G401.6 (cell line): Measurements from ENCODE around the gene RBM17.
"Not testable (repeated sequence)": the region's sequence is repeated elsewhere in the genome, so short reads cannot be mapped to it uniquely, and the experiment has no call there.

Source experiments
- FAIRE-seq: peaks from 2 replicates; lab custom pipeline; 2012; peaks lifted over from hg19 to GRCh38; lab: Jason Lieb, UNC

The RBM17 gene

GRCh38 chr10:6080417-6080973 is 8.3 kb upstream of the RBM17 start:
- no peak for FAIRE-seq

DNA sequence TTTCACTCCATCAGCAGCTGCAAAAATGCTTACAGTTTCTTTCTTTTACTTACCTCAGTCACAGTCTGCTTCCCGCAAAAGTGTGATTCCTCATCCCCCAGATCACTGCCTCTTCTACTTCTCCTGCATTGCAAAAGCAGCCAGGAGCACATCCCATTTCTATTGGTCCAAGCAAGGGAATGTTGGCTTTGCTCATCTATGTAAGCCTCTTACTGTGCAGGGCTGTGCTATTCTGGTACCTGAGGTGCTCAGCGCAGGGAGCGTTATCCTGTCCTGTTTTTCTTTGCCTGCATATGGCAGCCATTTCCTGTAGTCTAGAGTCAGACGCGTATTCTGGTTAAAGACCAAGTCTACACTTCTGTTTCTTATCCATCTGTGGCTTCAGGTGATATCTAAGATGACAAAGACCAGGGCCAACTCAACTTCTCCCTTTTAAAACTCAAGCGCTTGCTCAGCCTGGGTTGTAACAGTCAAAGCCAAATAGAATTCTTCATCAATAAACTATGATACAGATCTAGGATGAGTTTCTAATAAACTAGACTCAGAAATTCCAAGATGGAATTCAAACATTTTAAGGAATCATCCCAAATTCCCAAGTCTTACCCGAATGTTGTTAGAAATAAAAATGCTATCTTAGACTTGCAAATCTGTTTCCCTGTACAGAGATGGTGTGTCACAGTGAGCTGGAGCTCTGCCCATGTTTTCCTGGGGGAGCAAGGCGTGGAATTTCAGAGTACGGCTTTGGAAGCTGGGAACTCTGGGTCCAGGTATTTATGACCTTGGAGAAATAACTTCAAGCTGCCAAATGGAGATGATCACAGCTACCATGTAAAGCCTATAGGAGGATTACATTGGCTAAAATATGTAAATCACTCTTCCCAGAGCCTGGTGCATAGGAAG is 6.1 kb upstream of the RBM17 start:
- no peak for FAIRE-seq

GRCh38 chr10:6083523-6084475 is 5.0 kb upstream of the RBM17 start:
- FAIRE-seq, result no peak

GRCh38 chr10:6086375-6087233 is 2.2 kb upstream of the RBM17 start:
- no peak for FAIRE-seq

GRCh38 chr10:6089334-6090219 is 743 bp downstream of the RBM17 start:
- no peak for FAIRE-seq

GRCh38 chr10:6091630-6092029 is 2.8 kb downstream of the RBM17 start:
- FAIRE-seq, result no peak

DNA sequence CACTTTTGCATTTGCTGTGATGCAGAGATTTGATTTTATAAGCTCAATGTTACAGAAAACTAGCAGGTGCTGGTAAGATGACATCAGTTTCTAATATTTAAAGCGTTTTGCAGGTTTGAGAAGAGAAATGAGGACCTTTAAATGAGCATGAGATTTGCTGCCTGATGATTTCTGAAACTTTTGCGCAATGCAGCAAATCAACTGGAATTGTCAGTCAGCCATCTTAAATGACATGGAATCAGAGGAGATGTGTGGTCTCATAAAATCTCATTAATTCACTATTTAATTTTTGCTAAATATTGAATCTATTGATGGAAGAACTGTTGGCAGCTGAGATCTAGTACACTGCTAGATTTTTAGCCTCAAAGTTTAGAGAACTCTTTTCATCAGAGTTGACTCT is 3.9 kb downstream of the RBM17 start:
- FAIRE-seq, result no peak

DNA sequence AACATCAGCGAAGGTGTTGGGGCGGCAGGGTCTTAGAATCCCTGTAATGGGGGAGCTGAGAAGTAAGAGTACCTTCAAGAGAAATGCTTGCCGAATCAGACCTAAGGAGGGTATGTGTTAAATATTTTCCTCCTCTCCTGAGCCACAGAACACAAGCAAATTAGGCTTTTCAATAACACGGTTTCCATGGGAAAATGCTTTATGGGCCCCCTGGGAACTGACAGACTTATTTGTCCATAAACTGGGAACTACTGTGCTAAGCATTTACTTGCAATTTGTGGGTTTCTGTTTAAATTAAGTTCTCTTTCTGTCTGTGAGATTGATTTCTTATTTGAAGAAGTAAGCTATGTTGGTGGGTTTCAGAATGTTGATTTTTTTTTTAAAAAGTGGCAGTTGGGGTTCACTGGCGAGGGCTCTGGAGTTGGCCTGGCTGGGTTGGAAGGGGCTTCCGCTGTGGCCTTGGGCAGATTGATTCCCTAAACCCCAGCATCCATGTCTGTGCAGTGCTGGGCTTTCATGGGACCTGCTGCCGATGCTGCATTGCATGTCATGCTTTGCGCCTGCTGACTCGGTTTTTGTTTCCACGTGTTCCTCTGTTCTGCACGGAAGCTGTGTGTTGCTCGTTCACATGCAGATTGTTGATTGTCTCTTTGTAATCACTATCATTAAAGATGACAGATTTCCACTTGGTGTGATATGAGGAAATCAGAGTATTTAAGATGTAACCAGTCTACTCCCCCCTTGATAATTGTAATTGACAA is 7.2 kb downstream of the RBM17 start:
- FAIRE-seq, result no peak

- no peak for FAIRE-seq
These were observed 8.2 kb downstream of the RBM17 start for GRCh38 chr10:6097063-6097462.

DNA sequence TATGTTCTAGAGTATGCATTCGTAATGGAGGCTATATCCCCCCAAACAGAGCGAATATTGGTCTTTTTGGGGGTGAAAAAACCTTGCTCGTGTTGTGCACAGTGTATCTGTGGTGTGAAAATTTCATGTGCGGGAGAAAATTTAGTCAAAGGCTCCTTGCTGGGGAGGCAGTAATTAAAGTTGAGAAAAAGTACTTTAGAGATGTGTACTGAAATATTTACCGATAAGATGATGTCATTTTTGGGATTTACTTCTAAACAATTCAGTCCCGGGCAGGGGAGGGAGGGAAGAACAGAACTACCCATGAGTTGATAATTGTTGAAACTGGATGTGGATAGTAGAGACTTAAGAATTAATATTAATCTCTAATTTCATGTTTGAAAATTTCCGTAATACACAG is 9.3 kb downstream of the RBM17 start:
- FAIRE-seq, result no peak

- FAIRE-seq, result no peak
These were observed 11.5 kb downstream of the RBM17 start for GRCh38 chr10:6100370-6100769.

GRCh38 chr10:6101181-6101580 is 12.3 kb downstream of the RBM17 start:
- FAIRE-seq, result no peak

GRCh38 chr10:6102128-6102527 is 13.3 kb downstream of the RBM17 start:
- no peak for FAIRE-seq

DNA sequence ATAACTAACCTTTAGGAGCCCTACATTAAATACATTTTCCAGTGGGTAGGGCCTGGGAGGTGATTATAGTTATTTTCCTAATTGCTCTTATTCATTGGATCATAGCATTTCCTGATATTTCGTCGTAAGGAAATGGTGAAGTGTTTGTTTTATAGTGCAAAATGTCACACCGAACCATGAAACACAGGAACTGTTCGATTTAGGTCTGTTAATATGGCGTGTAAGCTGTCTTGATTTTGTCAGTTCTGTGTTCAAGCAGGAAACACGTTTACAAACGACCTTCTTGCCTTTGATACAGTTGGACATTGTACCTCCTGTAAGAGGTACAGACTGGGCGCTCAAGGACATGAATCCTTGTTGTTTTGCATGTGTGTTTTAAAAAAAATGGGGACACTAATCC is 14.8 kb downstream of the RBM17 start:
- no peak for FAIRE-seq

GRCh38 chr10:6107616-6108015 is 18.8 kb downstream of the RBM17 start:
- FAIRE-seq, result not testable (repeated sequence)

DNA sequence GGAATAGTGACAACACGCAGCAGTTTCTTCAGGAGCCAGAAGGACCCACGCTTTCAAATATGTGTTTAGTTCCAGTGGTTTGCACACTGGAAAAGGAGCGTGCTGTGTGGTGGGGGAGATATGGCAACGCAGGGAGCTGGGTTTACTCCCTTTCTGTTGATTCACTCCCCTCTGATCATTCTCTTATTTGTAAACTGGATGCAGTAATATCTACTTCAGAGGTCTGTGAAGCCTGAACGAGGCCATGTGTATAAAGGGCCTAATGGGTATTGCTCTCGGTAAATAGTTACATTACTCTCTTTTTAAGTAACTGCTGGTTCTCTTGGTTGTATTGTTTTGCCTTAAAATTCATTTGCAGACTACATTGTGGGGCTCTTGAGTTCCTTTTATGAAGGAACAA is 19.2 kb downstream of the RBM17 start:
- no peak for FAIRE-seq

GRCh38 chr10:6108631-6109443 is 20.0 kb downstream of the RBM17 start:
- FAIRE-seq, result peak; percentile 88

DNA sequence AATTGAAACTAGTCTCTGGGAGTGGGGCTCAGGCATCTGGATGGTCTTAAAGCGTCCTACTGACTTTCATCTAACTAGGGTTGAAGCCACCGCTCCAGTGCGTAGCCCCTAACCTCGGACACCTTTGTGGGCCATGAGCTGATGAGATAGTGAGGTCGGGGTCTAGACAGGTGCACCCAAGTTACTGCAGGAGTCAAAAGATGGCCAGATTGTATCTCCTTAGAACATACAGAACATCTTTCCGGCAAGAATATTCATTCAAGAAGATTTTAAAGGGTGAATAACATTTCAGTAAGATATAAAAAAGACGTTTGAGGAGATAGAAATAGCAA is 20.6 kb downstream of the RBM17 start:
- FAIRE-seq, result no peak

DNA sequence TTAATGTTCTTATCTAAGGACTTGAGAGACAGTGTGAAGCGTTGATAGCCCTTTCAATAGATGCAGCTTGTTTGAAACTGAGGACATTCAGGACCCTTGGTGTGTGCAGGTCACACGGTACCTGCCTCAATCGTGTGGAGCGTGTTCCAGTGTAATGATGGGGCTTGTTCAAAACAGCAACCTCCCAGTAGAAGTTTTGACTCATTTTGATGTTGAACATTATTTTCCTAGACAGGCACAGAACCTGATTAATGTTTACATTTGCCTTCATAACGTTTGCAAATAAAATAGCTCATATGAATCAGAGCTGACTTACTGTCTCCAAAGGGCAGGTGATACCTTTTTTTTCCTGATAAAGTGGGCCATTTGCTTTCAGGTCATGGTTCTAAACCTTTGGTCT is 21.3 kb downstream of the RBM17 start:
- no peak for FAIRE-seq
